Neural crest cell (in vitro differentiated cells): ENCODE measurements around the gene DENND1A. TPM values are rescaled to one million over a fixed set of nuclear protein-coding genes. Genes with fewer than 3 reads are reported as not detected.

Experiments
- DNase-seq: peaks from one replicate; pipeline ENCODE4 v3.0.0; 2021; ENCODE audit warnings: low read depth, mixed read lengths, low spot score
- H3K27ac Mint-ChIP-seq: one replicate; pipeline ENCODE4 v1.8.0; 2021; ENCODE audit warnings: mild to moderate bottlenecking, mixed read lengths; ENCODE audit not compliant: unreplicated experiment
- H3K27me3 Mint-ChIP-seq: 2 replicates; pipeline ENCODE4 v1.8.0; 2021; ENCODE audit warnings: low read depth, mild to moderate bottlenecking, mixed read lengths
- H3K36me3 Mint-ChIP-seq: 2 replicates; pipeline ENCODE4 v1.8.0; 2021; ENCODE audit warnings: low read depth, mild to moderate bottlenecking, mixed read lengths
- H3K4me1 Mint-ChIP-seq: 2 replicates; pipeline ENCODE4 v1.8.0; 2021; ENCODE audit warnings: mixed read lengths
- H3K4me3 Mint-ChIP-seq: one replicate; pipeline ENCODE4 v1.8.0; 2021; ENCODE audit warnings: mild to moderate bottlenecking, mixed read lengths
- H3K9me3 Mint-ChIP-seq: 2 replicates; pipeline ENCODE4 v1.8.0; 2021; ENCODE audit warnings: mixed read lengths
- total RNA-seq: library from RNA; stranded (reverse); gene quantifications from 2 replicates; pipeline ENCODE4 v1.2.1, GENCODE V29; 2021
- TF ChIP-seq, protein P1 (sequence below): fragments of 200-600 bp; sonication (generic); conservative IDR thresholded peaks from 2 replicates; pipeline ENCODE4 v1.5.0; 2021; ENCODE audit warnings: antibody characterized with exemption, mild to moderate bottlenecking

The DENND1A gene
- total RNA-seq, 1 donor from 2014 or later = 17.8 TPM

- TF ChIP-seq, protein P1, sequence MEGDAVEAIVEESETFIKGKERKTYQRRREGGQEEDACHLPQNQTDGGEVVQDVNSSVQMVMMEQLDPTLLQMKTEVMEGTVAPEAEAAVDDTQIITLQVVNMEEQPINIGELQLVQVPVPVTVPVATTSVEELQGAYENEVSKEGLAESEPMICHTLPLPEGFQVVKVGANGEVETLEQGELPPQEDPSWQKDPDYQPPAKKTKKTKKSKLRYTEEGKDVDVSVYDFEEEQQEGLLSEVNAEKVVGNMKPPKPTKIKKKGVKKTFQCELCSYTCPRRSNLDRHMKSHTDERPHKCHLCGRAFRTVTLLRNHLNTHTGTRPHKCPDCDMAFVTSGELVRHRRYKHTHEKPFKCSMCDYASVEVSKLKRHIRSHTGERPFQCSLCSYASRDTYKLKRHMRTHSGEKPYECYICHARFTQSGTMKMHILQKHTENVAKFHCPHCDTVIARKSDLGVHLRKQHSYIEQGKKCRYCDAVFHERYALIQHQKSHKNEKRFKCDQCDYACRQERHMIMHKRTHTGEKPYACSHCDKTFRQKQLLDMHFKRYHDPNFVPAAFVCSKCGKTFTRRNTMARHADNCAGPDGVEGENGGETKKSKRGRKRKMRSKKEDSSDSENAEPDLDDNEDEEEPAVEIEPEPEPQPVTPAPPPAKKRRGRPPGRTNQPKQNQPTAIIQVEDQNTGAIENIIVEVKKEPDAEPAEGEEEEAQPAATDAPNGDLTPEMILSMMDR = no peak
- Mint-ChIP-seq H3K4me3 (no peak overlapping the region), H3K27ac (no peak overlapping the region), H3K9me3 (no peaks in the 10 kb centered on the region), H3K27me3 (peaks cover 3% of the 10 kb centered on the region), H3K4me1 (peaks cover 8% of the 10 kb centered on the region), H3K36me3 (no peaks in the 10 kb centered on the region)
- DNase-seq = no peak
Observed at GRCh38 chr9:123787416-123787815, 142.5 kb downstream of the DENND1A start.

DNA sequence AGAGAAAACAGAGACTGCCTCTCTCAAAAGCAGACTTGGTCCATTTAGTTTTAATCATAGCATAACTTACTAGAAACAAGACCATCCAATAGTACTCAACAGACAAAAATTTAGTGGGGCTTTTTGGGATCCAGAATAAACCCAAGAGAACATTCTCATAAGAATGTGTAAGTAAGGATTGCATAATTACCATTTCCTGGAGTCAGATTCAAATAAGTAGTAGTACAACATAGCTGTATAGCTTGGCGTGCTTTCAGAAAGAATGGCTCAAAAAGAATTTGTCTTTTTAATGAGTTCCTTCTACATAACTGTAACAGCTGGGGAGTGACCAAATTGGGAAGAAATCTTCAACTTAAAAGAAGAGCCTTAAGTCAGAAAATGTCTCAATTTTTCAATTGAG lies 145.4 kb downstream of the DENND1A start:
- Mint-ChIP-seq H3K9me3 (no peaks in the 10 kb centered on the region), H3K4me3 (no peak overlapping the region), H3K4me1 (peaks cover 5% of the 10 kb centered on the region), H3K27ac (no peak overlapping the region), H3K27me3 (peaks cover 3% of the 10 kb centered on the region), H3K36me3 (no peaks in the 10 kb centered on the region)
- TF ChIP-seq, protein P1 = no peak
- DNase-seq = no peak

DNA sequence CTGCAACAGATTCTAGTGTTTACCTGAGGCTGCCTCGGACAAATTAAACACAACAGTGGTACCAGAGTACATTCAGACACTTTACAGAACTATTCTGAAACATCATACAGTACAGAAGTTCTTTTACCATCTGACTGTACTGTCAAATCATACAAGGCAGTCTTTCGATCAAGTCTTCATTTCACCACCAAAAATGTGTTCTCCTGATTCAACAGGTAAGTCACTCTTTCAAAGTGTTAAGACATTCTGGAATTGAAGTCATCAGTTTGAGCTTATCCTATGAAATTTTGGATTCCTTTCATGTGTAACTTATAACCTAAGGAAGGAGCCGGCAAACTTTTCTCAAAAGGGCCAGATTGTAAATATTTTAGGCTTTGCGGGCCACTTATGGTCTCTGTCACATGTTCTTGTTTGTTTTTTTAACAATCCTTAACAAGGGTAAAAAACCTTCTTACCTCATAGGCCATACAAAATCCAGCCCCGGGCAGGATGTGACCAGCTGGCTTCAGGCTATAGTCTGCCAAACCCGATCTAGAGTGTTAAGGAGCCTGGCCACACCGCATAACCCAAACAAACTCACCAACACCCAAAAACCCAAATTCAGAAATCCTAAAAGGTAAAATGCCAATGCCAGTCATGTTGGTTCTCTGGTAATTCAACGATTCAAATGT lies 151.6 kb downstream of the DENND1A start:
- Mint-ChIP-seq H3K36me3 (no peaks in the 10 kb centered on the region), H3K27ac (no peak overlapping the region), H3K9me3 (no peaks in the 10 kb centered on the region), H3K27me3 (peaks cover 2% of the 10 kb centered on the region), H3K4me1 (peaks cover 27% of the 10 kb centered on the region), H3K4me3 (no peak overlapping the region)
- TF ChIP-seq, protein P1 = no peak
- DNase-seq = no peak

- Mint-ChIP-seq H3K4me1 (peaks cover 27% of the 10 kb centered on the region), H3K27ac (no peak overlapping the region), H3K9me3 (no peaks in the 10 kb centered on the region), H3K4me3 (no peak overlapping the region), H3K36me3 (no peaks in the 10 kb centered on the region), H3K27me3 (peaks cover 2% of the 10 kb centered on the region)
- TF ChIP-seq, protein P1 = no peak
- no peak for DNase-seq
Observed at GRCh38 chr9:123776708-123777537, 153.0 kb downstream of the DENND1A start.

GRCh38 chr9:123775289-123776284 lies 154.3 kb downstream of the DENND1A start:
- peaks cover 2% of the 10 kb centered on the region for H3K27me3 Mint-ChIP-seq
- H3K9me3 Mint-ChIP-seq = no peaks in the 10 kb centered on the region
- H3K4me3 Mint-ChIP-seq = no peak overlapping the region
- TF ChIP-seq, protein P1 = no peak
- H3K4me1 Mint-ChIP-seq = peaks cover 27% of the 10 kb centered on the region
- H3K27ac Mint-ChIP-seq = no peak overlapping the region
- H3K36me3 Mint-ChIP-seq = no peaks in the 10 kb centered on the region
- DNase-seq = no peak
